Measurements from ENCODE around the gene KIAA1755.

Gene KIAA1755

DNA sequence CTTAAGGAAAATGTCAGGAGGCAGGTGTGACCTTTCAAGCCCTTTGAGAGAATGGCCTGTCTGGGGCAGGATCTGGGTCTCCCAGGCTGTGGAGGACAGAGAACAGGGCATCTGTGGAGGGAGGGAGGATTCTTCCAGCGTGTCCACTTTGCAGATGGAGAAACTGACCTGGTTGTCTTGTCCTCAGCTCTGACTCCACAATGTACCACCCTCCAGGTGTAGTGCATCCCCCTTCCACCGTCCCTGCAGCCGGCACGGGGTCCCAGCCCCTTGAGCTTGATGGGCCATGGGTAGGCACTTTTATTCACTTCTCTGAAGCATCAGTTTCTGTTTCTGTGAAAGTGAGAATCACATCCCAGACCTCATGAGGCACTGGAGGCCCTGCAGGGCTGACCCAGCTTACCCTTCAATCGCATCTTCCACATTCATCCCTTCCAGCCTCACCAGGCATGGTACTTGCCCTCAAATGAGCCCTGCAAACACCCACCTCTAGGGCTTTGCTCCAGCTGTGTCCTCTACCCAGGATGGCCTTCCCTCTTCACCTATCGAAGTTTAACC, 90.8 kb downstream of the KIAA1755 start:
- no peak for DNase-seq (ENCODE audit: low read depth in 3 of 3, low spot score in 1 of 3)

DNA sequence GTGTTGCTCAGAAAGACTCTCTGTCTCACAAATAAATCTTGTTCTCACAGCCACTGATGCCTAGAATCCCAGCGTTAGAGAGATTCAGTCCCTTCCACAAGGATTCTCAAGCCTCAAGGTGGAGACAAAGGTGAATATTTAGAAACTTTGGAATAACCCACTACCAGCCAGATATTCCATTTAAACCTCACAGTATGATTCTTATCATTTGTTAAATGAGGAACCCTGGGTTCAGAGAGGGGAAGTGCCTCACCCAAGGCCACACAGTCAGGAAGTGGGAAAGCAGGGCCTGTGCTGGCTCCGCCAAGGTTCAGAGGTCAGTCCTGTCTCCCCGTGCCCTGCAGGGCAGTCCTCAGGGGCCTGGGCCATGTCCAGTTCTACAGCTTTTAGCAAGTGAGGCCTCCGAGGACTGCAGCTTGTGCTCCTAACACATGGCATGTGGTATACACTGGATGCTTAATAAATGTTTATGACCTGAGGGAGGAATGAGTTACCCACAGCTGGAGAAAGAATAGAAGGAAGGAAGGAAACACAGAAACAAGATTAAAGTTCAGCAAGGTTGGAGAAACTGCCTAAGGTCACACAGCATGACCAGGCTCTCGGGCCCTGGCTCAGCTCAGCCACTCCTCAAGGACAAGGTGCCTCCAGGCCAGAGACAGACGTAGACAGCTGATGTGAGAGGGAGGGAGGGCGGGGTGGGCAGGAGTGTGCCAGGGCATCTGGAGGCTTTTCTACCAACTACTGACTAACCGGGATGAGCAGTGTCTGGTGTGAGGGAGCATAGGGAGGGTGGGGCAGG, 91.5 kb downstream of the KIAA1755 start:
- no peak for DNase-seq (ENCODE audit: low read depth in 3 of 3, low spot score in 1 of 3)

DNA sequence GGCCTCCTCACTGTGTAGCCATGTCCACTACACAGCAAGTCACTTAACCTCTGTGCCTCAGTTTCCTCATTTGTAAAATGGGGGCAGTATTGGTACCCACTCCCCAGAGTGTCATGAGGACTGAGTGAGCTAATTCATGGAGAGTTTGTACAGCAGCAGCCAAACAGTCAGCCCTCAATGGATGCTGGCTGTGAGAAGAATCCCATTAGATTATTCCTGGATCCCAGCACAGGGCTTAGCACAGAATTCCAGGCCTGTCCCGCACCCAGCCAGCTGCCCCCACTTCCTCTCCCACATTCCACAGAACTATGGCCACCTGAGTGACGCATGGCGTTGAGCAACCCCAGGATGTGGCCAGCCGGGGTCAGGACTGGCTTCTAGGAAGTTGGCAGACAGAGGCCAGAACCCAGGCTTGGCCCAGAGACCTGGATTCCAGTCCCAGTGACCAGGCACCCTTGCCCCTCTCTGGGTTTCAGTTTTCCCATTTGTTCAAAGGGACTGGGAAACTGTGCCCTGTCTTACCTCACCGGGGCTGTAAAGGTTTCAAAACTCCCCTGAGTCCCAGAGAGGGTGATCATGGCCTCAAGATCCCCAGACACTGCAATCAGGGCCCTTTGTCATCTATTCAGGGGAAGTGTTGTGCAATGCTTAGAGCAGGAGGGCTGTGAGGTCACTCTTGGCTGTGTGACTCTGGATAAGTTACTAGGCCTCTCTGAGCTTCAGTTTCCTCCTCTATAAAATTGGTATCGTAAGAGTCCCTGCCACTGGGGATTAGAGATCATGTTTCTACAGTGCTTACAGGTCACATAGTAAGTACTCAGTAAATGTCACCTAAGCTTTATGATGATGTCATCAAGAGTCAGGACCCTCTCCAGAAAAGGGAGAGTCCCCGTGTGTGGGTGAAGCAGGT, 92.4 kb downstream of the KIAA1755 start:
- DNase-seq (ENCODE audit: low read depth in 3 of 3, low spot score in 1 of 3), result no peak

DNA sequence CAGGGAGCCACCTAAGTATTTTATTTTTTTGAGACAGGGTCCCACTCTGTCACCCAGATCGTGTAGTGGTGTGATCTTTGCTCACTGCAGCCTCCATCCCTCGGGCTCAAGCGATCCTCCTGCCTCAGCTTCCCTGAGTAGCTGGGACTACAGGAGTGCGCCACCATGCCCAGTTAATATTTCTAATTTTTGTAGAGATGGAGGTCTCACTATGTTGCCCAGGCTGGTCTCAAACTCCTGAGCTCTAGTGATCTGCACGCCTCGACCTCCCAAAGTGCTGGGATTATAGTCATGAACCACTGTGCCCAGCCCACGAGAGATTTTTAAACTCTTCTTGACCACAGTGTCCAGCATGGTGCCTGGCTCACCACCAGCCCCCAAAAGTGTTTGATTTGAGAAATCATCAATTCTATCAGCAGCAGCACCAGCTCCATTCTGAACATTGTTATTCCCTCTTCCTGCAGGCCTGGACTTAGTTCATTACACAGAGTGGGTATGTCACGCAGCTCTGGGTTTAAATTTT, 93.1 kb downstream of the KIAA1755 start:
- no peak for DNase-seq (ENCODE audit: low read depth in 3 of 3, low spot score in 1 of 3)

DNA sequence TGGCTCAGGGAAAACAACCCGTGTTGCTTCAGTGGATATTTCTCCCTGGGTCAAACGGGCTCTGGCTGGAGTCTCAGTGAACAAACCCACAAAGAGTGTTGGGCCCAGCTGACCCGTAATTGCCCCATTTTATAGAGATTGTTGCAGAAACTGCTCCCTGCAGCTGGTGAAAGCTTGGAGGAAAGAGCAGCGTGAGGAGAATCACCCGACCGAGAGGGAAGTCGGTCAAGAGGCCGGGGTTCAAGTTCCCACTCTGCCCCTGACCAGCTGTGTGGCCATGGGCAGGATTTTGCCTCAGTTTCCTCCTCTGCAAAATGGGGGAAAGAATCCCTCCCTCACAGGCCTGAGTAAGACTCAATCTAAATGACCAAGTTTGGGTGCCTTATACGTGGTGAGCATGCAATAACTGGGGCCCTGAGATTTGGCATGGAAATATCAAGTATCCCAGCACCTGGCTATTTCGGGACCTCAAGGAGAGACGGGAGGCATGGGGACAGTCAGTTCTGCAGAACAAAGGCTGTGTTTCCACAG, 93.8 kb downstream of the KIAA1755 start:
- no peak for DNase-seq (ENCODE audit: low read depth in 3 of 3, low spot score in 1 of 3)

DNA sequence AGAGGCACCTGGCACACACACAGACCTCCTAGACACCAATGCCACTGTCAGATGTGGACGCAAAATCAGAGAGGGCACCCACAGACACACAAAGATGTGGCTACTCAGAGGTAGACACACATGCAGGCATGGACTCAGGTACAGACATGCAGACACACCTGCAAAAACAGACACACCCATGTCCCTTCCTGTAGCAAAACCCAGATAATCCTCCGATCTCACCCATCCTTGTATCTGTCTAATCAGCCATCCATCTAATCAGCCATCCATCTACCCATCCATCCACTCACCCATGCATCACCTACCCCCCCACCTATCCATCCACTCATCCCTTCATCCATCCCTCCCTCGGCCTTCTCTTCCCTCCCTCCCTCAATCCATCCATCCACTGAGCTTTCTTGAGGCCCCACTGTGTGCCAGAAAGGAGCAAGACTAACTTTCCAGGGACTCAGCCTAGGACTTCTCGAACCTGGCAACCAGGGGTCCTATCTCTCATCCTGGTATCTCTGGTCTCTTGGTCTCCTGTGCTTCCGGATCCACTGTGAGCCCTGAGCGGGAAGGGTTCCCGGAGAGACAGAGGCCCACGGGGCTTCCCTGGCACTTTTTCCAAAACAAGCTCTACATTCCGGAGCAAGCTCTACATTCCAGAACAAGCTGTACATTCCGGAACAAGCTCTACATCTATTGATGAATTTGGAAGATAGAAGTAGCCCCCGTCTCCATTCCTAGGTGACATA, 94.4 kb downstream of the KIAA1755 start:
- DNase-seq (ENCODE audit: low read depth in 3 of 3, low spot score in 1 of 3), result no peak

DNA sequence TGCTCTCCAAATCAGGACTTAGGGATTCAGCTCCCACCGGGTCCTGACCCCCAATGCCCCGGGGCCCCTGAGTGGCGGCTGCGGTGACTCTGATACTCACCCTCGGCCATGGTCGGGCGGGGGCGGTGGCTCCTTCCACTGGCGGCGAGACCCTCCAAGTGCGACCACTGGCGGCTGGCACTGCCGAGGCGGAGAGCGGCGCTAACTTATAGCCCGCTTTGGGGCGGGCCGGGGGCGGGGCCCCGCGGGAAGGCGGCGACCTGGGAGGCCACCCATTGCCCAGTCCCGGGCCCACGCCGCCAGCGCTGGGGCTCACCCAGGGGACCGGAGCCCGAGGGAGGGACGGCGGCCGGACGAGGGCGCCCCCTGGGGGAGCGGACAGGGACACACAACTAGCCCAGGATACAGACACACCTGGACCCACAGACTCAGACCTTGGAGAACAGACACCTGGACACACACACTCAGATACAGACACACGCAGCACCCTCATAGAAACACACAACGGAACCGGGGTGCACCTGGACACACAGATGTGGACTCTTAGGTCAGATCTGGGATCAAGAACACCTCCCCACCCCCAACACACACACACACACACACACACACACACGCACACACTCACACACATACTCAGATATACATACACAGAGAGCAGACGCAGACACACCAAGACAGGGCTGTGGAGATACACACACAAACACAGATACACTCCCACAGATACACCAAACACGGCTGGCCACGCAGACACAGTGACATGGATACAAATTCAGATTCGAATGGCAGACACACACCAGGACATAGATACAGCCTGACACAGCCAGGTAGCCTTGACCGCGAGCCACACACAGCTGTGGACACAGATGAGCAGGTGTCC, 95.2 kb downstream of the KIAA1755 start, which contains the start of gene TGM2:
TSS of gene TGM2 (minus strand) at position 182 of the 877 bp plus-strand sequence. CDS start at position 110, 72 bp downstream.
- peak in 1 of 3 donors; percentile 12 for DNase-seq (ENCODE audit: low read depth in 3 of 3, low spot score in 1 of 3)

DNA sequence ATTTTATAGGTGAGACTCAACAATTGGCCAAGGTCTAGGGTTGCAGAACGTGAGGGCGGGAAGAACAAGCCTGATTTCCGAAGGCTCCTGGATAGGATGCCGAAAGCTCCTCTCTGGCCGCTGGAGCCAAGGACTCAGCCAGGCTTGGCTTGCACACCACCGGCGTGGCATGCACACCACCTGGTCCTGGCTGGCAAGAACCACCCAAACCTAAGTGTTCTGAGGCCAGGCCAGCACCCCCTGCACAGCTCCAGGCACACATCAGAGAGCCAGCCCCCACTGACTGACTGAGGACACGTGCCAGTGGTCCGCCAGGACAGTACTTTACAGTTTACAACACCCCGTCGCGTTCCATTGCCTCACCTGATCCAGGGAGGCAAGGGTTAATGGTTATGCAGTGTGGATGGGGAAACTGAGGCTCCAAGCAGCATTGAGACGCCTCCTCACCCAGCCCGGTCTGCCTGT, 95.9 kb downstream of the KIAA1755 start:
- DNase-seq (ENCODE audit: low read depth in 3 of 3, low spot score in 1 of 3), result no peak

DNA sequence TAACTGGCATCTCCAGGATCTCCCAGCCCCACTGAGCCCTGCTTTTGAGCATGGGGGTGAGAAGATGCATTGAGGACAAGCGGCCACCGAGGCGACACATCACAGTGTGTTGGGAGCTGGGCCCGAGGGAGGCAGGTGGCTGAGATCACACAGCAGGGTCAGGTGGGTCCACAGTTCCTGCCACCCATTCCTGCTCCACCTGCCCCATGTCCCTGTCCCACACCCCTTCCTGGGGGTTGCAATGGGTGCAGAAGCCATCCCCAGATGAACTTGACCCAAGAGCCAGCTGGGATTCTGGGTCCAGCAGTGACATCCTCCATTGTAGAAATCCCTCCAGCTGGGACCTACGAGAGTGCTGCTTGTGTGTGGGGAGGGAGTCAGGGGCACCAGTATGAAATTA, 96.5 kb downstream of the KIAA1755 start:
- no peak for DNase-seq (ENCODE audit: low read depth in 3 of 3, low spot score in 1 of 3)

DNA sequence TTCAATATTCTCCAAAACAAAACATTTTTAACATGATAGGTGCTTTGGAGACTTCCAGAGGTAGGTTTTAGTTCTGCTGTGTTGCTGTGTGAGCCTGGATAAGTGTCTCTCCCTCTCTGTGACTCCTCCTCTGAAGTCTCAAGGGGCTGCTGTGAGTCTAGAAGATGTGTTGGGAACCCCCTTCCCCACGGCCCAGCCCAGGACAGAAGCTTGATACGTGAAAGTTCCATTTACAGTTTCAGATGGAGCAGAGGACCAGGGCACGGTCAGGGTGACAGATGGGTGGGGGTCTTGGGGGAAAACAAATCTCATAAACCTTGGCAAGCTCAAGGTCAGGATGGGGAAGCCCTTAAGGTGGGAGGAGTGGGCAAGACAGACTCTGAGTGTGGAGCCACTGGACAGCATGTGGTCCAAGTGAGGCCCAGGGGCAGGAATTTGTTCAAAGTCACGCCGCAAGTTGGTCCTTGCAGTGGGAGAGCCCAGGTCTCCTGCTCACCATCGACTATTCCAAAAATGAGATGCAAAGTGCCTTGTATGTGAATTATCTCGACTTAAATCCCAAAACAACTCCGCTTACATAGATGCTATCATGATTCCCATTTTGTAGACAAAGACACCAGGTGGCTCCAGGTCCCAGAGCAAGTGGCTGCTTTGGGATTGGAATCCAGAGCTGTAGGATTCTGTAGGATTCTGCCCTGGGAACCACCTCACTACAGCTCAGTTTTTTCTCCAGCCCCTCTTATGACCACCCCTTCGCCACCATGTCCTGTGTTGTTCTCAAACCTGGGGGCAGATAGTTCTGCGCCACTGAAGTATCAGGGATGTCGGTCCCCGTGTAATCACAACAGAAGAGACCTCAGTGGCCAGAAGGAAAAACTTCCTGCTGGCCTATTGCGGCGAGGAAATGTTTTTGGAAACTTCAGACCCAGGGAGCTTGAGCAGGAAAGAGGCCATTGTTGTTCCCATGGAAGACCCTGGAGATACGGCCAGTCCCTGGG, 97.4 kb downstream of the KIAA1755 start:
- no peak for DNase-seq (ENCODE audit: low read depth in 3 of 3, low spot score in 1 of 3)

DNA sequence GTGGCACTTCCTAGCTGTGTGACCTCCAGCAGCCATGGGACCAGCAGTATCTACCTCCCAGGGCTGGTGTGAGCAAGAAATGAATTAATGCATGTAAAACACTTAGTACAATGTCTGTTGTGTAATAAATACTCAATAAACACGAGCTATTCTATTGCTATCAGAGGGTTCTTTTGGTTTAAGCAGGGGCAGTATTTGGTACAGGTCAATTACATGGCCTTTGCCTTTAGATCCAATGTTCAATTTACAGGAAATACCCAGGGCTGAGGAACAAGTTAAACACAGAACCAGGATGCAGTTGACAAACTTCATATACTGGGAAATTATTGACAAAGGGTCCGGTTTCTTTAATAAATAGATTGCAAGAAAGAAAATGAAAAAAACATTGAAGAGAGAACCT, 98.4 kb downstream of the KIAA1755 start:
- no peak for DNase-seq (ENCODE audit: low read depth in 3 of 3, low spot score in 1 of 3)

DNA sequence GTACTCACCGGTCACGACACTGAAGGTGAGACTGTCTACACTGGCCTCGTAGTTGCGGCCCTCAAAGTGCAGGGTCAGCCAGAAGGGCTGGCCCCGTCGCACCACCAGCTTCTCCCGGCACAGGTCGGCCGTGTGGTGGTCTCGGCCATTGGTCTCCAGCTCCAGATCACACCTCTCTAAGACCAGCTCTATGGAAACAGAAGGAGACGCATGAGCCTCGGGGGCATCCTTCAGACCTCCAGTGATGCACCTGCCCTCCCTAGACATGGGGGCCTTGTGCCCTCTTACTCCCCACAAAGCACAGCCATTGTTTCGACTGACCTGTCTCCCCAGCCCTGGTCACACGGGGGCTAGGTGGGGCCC, 99.1 kb downstream of the KIAA1755 start:
- DNase-seq (ENCODE audit: low read depth in 3 of 3, low spot score in 1 of 3), result no peak
